Type B pancreatic cell (in vitro differentiated cells): ENCODE measurements around the gene SYNRG. TPM values are rescaled to one million over a fixed set of nuclear protein-coding genes. Genes with fewer than 3 reads are reported as not detected.

ENCODE experiments used
- DNase-seq: peaks from one replicate; pipeline ENCODE4 v3.0.0; 2021; ENCODE audit warnings: mixed read lengths; ENCODE audit not compliant: unreplicated experiment; ENCODE audit errors: extremely low spot score
- H3K27ac Mint-ChIP-seq: 2 replicates; pipeline ENCODE4 v1.8.0; 2021; ENCODE audit warnings: mild to moderate bottlenecking, mixed read lengths
- H3K27me3 Mint-ChIP-seq: 2 replicates; pipeline ENCODE4 v1.8.0; 2021; ENCODE audit warnings: mixed read lengths
- H3K36me3 Mint-ChIP-seq: 2 replicates; pipeline ENCODE4 v1.8.0; 2021; ENCODE audit warnings: mixed read lengths
- H3K4me1 Mint-ChIP-seq: one replicate; pipeline ENCODE4 v1.8.0; 2021; ENCODE audit warnings: mixed read lengths; ENCODE audit not compliant: unreplicated experiment
- H3K4me3 Mint-ChIP-seq: 2 replicates; pipeline ENCODE4 v1.8.0; 2021; ENCODE audit warnings: mild to moderate bottlenecking, mixed read lengths
- H3K9me3 Mint-ChIP-seq: 2 replicates; pipeline ENCODE4 v1.8.0; 2021; ENCODE audit warnings: mixed read lengths
- total RNA-seq: library from RNA; stranded (reverse); gene quantifications from 2 replicates; pipeline ENCODE4 v1.2.1, GENCODE V29; 2021; ENCODE audit warnings: low replicate concordance
- TF ChIP-seq, protein P1 (sequence below): fragments of 200-600 bp; sonication (generic); conservative IDR thresholded peaks from 2 replicates; pipeline ENCODE4 v1.5.0; 2021; ENCODE audit warnings: antibody characterized with exemption, mild to moderate bottlenecking

SYNRG gene
- total RNA-seq, 1 donor from 2014 or later: 45.0 TPM

DNA sequence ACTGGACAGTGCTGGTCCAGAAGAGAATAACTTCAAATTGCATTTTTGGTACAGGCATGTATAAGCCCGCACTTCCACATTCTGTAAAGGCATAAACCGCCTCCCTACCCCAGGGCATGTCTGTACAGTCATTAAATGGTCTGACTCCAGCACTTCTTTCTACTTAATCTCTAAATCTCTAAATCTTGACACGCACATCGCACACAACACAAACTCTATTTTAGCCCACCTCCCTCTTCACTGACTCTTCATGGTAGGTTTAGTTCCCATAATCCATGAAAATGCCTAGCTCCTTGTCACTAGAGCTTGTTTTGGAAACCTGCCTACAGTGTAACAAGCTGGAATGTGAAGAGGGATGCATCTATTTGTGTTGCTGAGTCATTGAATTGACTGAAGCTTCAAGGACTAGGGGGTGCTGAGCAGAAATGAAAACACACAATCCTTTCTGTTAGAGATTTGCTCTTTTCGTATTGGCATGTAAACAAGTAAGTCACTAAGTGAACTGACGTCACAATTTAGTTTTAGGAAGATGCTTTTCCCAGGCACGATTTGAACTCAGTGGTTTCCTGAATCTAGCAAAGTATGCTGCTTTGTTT lies 121.1 kb downstream of the SYNRG start:
- H3K36me3 Mint-ChIP-seq: no peaks in the 10 kb centered on the region
- H3K9me3 Mint-ChIP-seq: no peaks in the 10 kb centered on the region
- peaks cover 12% of the 10 kb centered on the region for H3K27me3 Mint-ChIP-seq
- H3K27ac Mint-ChIP-seq: peak overlapping the region; percentile 87
- DNase-seq: no peak
- TF ChIP-seq, protein P1, sequence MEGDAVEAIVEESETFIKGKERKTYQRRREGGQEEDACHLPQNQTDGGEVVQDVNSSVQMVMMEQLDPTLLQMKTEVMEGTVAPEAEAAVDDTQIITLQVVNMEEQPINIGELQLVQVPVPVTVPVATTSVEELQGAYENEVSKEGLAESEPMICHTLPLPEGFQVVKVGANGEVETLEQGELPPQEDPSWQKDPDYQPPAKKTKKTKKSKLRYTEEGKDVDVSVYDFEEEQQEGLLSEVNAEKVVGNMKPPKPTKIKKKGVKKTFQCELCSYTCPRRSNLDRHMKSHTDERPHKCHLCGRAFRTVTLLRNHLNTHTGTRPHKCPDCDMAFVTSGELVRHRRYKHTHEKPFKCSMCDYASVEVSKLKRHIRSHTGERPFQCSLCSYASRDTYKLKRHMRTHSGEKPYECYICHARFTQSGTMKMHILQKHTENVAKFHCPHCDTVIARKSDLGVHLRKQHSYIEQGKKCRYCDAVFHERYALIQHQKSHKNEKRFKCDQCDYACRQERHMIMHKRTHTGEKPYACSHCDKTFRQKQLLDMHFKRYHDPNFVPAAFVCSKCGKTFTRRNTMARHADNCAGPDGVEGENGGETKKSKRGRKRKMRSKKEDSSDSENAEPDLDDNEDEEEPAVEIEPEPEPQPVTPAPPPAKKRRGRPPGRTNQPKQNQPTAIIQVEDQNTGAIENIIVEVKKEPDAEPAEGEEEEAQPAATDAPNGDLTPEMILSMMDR: no peak
- peak overlapping the region; percentile 93 for H3K4me3 Mint-ChIP-seq
- peaks cover 35% of the 10 kb centered on the region for H3K4me1 Mint-ChIP-seq

DNA sequence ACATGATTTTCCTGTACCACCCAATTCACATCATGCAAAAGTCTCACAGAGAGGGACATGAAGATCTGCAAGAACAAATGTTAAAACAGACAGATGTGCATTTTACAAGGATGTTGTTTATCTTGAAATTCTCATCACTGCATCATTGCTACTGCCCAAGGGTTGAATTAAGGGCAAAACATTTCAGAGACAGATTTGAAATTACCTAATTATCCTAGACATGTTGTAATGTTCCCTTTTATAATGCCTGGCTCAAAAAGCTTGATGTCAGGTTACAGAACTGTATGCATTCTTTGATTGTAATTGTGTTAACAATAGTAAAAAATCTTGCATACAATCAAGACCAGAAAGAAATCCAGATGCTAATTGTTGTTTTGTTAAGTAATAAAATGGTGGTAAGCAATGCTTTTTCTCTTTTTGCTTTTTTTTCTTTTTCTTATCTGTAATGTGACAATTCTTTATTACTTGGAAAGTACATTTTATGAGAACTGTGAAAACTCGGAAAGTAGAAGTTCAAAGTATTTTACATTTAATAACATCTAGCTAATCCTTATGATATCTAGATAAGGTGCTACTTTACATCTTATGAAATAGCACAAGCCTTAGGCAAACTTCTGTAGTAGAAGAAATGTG lies 123.2 kb downstream of the SYNRG start:
- H3K9me3 Mint-ChIP-seq: no peaks in the 10 kb centered on the region
- no peak for DNase-seq
- peaks cover 38% of the 10 kb centered on the region for H3K4me1 Mint-ChIP-seq
- H3K36me3 Mint-ChIP-seq: no peaks in the 10 kb centered on the region
- peaks cover 12% of the 10 kb centered on the region for H3K27me3 Mint-ChIP-seq
- H3K27ac Mint-ChIP-seq: peak overlapping the region; percentile 55
- H3K4me3 Mint-ChIP-seq: no peak overlapping the region
- TF ChIP-seq, protein P1: no peak

DNA sequence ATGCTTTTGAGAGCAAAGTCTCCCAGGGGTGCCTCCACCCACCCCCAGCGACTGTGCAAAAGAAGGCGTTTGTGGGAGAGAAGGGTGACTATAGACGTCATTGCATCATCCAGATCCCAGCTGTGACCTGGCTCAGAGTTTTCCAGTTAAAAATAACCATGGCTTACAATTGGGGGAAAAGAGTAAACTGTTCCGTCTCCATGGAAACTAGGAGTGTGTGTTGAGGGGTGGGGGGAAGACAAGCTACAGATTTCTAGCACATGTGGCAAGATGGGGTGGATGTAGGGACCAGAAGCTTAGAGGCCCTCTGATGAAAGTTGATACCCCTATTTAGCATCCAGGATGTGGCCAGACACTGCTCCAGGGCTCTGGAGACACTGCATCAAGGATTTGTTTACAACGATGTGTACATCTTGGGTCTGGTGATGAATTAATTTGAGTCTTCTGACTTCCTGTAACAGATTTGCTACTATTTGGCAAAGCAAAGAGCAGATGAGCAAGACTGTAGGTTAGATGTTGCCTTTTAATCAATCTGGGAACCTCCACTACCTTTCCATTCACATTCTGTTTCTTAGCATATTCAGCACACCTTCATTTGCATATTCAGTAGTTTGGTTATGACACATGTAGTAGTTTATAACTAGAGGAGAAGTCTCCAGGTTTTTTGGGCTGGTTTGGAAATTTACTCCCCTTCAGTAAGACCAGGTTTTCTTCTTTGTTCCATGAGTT lies 125.7 kb downstream of the SYNRG start:
- TF ChIP-seq, protein P1: no peak
- Mint-ChIP-seq H3K4me1 (peaks cover 33% of the 10 kb centered on the region), H3K36me3 (peaks cover 12% of the 10 kb centered on the region), H3K4me3 (no peak overlapping the region), H3K27ac (peak overlapping the region; percentile 55), H3K9me3 (no peaks in the 10 kb centered on the region), H3K27me3 (peaks cover 7% of the 10 kb centered on the region)
- DNase-seq: no peak

DNA sequence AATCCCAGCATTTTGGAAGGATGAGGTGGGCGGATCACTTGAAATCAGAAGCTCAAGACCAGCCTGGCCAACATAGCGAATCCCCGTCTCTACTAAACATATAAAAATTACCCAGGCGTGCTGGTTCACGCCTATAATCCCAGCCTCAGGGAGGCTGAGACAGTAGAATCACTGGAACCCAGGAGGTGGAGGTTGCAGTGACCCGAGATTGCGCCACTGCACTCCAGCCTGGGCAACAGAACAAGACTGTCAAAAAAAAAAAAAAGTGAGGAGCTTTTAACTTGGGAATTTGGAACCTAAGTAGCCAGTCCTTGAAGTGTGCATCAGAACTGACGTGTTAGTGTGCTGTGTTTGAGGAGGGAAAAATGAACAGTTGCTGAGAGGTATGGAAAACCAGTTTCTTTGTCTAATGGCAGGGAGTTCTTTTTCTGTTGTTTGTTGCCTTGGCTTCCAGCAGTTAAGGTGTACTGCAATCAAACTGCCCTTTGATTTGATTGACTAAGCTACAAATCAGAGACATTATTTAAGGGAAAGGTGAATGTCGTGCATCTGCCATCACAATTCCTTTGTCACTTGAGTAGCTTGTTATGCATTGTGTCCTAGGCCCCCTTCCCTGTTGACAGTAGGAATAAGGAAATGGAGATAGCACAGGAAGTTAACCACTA lies 128.1 kb downstream of the SYNRG start:
- no peak for DNase-seq
- TF ChIP-seq, protein P1: no peak
- no peak overlapping the region for H3K4me3 Mint-ChIP-seq
- no peaks in the 10 kb centered on the region for H3K9me3 Mint-ChIP-seq
- peaks cover 24% of the 10 kb centered on the region for H3K36me3 Mint-ChIP-seq
- H3K4me1 Mint-ChIP-seq: peaks cover 35% of the 10 kb centered on the region
- peak overlapping the region; percentile 21 for H3K27ac Mint-ChIP-seq
- no peaks in the 10 kb centered on the region for H3K27me3 Mint-ChIP-seq

DNA sequence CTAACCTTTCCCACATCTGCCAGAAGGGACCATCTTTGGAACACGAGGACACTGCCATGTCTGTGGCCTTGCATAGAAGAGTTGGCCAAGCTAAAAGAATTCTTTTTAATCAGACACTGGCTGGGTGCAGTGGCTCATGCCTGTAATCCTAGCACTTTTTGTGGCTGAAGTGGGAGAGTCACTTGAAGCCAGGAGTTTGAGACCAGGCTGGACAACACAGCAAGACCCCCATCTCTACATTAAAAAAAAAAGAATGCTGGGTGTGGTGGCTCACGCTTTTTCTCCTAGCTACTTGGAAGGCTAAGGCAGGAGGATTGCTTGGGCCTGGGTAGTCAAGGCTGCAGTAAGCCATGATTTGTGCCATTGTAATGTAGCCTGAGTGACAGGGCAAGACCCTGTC lies 128.8 kb downstream of the SYNRG start:
- H3K36me3 Mint-ChIP-seq: peaks cover 28% of the 10 kb centered on the region
- H3K4me1 Mint-ChIP-seq: peaks cover 31% of the 10 kb centered on the region
- TF ChIP-seq, protein P1: no peak
- no peak overlapping the region for H3K4me3 Mint-ChIP-seq
- no peak overlapping the region for H3K27ac Mint-ChIP-seq
- H3K27me3 Mint-ChIP-seq: no peaks in the 10 kb centered on the region
- H3K9me3 Mint-ChIP-seq: no peaks in the 10 kb centered on the region
- no peak for DNase-seq
